ENCODE results near the gene HPX. TPM values are rescaled to one million over a fixed set of nuclear protein-coding genes. Genes with fewer than 3 reads are reported as not detected.
A peak's percentile ranks its signal among the peaks of the same experiment; 100 is the strongest.

Gene HPX
- total and polyA plus RNA-seq, 2 experiments from 2014 or later: 0.73 to 0.95 TPM

- no peaks in the 10 kb centered on the region for H3K36me3 ChIP-seq
- peaks cover 43% of the 10 kb centered on the region for H3K4me1 ChIP-seq (ENCODE audit: low read depth)
- no peaks in the 10 kb centered on the region for H3K27me3 ChIP-seq
- H3K9me3 ChIP-seq (ENCODE audit: low read depth): no peaks in the 10 kb centered on the region
- H3K4me3 ChIP-seq: no peak overlapping the region
- no peak for TF ChIP-seq CTCF (IDR thresholded peaks at IDR 0.05; ENCODE audit: low read depth, low read length)
- H3K27ac ChIP-seq: no peak overlapping the region
- DNase-seq (ENCODE audit: low read depth in 1 of 2, low spot score in 1 of 2): no peak
These were observed 25.0 kb downstream of the HPX start for GRCh38 chr11:6415797-6416196.

DNA sequence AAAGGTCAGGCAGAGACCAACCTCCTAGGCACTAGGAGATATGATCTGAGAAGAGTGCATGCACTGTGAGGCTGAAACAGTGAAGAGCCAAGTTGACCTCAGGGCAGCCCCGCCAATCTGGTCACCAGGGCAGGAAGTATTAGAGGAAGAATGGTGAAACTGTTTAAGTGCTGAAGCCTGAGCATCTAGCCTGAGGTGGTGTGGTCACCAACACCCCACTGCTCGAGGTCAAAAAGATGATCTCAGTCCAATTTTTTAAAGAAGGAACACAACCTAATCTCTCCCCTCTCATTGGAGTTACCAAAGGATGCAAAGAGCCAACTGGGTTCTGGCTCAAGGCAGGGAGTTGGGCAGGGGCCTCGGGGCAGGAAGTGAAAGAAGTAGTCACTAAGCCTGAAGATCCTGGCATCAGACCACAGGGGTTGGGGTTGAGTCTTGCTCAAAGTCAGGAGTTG is 25.9 kb downstream of the HPX start:
- Histone ChIP-seq H3K9me3 (ENCODE audit: low read depth) (no peaks in the 10 kb centered on the region), H3K4me1 (ENCODE audit: low read depth) (peaks cover 41% of the 10 kb centered on the region), H3K27ac (peak overlapping the region; percentile 94), H3K36me3 (peaks cover 5% of the 10 kb centered on the region), H3K27me3 (no peaks in the 10 kb centered on the region), H3K4me3 (no peak overlapping the region)
- no peak for TF ChIP-seq CTCF (IDR thresholded peaks at IDR 0.05; ENCODE audit: low read depth, low read length)
- DNase-seq (ENCODE audit: low read depth in 1 of 2, low spot score in 1 of 2): no peak

- H3K36me3 ChIP-seq: peaks cover 9% of the 10 kb centered on the region
- peak in 1 of 2 donors; percentile 83 for DNase-seq (ENCODE audit: low read depth in 1 of 2, low spot score in 1 of 2)
- no peaks in the 10 kb centered on the region for H3K27me3 ChIP-seq
- peak overlapping the region; percentile 94 for H3K27ac ChIP-seq
- H3K4me3 ChIP-seq: no peak overlapping the region
- H3K9me3 ChIP-seq (ENCODE audit: low read depth): no peaks in the 10 kb centered on the region
- no peak for TF ChIP-seq CTCF (IDR thresholded peaks at IDR 0.05; ENCODE audit: low read depth, low read length)
- H3K4me1 ChIP-seq (ENCODE audit: low read depth): peaks cover 36% of the 10 kb centered on the region
These were observed 27.0 kb downstream of the HPX start for GRCh38 chr11:6413791-6414201.

DNA sequence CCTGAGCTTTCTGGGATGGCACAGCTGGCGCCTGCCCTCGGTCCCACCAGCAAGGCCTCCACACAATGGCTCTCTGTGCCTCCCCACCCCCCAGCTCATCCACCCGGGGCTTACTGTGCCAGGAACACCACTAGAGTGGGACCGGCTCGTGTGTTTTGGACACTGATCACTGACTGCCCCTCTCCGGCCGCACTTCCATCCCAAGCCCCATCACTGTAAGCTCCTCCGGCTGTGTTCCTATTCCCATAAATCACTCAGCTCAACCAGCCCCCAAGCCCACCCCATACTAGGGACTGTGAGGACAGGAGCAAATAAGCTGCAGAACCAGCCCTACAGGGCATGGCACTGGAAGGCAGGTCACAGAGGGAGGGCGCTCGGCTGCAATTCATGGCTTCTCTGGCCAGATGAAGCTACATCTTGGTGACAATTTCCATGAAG is 29.2 kb downstream of the HPX start:
- Histone ChIP-seq H3K27me3 (no peaks in the 10 kb centered on the region), H3K27ac (no peak overlapping the region), H3K4me1 (ENCODE audit: low read depth) (peaks cover 25% of the 10 kb centered on the region), H3K36me3 (peaks cover 9% of the 10 kb centered on the region), H3K4me3 (no peak overlapping the region), H3K9me3 (ENCODE audit: low read depth) (no peaks in the 10 kb centered on the region)
- TF ChIP-seq CTCF (IDR thresholded peaks at IDR 0.05; ENCODE audit: low read depth, low read length): no peak
- no peak for DNase-seq (ENCODE audit: low read depth in 1 of 2, low spot score in 1 of 2)

- peaks cover 25% of the 10 kb centered on the region for H3K4me1 ChIP-seq (ENCODE audit: low read depth)
- H3K27ac ChIP-seq: no peak overlapping the region
- TF ChIP-seq CTCF (IDR thresholded peaks at IDR 0.05; ENCODE audit: low read depth, low read length): no peak
- H3K36me3 ChIP-seq: peaks cover 9% of the 10 kb centered on the region
- no peak for DNase-seq (ENCODE audit: low read depth in 1 of 2, low spot score in 1 of 2)
- H3K4me3 ChIP-seq: no peak overlapping the region
- no peaks in the 10 kb centered on the region for H3K9me3 ChIP-seq (ENCODE audit: low read depth)
- H3K27me3 ChIP-seq: no peaks in the 10 kb centered on the region
These were observed 29.9 kb downstream of the HPX start for GRCh38 chr11:6410695-6411430.
